GM21576 (cell line): ENCODE data around the gene TUBA1C.
"Not testable (repeated sequence)": the region's sequence is repeated elsewhere in the genome, so short reads cannot be mapped to it uniquely, and the experiment has no call there.

Source experiments
- ATAC-seq: cut with Tn5 transposase; IDR thresholded peaks from one replicate; pipeline ENCODE4 v1.9.1; 2021; ENCODE audit warnings: mild to moderate bottlenecking, moderate library complexity; ENCODE audit not compliant: unreplicated experiment

The TUBA1C gene

DNA sequence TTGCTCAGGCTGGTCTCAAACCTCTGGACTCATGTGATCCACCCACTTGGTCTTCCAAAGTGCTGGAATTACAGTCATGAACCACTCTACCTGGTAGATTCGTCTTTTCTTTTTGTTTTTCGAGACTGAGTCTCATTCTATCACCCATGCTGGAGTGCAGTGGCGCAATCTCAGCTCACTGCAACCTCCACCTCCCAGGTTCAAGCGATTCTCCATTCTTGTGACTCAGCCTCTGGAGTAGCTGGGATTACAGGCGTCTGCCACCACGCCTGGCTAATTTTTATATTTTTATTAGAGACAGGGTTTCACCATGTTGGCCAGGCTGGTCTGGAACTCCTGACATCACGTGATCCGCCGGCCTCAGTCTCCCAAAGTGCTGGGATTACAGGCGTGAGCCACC is 9.4 kb upstream of the TUBA1C start:
- not testable (repeated sequence) for ATAC-seq

- no peak for ATAC-seq
These were observed 8.8 kb upstream of the TUBA1C start for GRCh38 chr12:49255857-49256637.

DNA sequence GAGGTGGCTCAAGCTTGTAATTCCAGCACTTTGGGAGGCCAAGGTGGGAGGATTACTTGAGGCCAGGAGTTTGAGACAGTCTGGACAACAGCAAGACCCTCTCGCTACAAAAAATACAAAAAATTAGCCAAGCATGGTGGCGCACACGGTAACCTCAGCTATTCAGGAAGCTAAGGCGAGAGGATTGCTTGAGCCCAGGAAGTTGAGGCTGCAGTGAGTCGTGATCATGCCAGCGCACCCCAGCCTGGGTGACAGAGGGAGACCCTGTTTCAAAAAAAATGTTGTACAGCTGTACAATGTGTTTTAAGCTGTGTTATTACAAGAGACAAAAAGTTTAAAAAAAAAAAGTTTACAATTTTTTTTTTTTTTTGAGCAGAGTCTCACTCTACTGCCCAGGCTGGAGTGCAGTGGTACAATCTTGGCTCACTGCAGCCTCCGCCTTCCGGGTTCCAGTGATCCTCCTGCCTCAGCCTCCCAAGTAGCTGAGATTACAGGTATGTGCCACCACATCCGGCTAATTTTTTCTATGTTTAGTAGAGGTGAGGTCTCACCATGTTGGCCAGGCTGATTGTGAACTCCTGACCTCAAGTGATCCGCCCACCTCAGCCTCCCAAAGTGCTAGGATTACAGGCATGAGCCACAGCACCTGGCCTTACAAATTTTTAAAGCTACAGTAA is 7.2 kb upstream of the TUBA1C start:
- ATAC-seq = not testable (repeated sequence)

GRCh38 chr12:49259452-49259851 is 5.4 kb upstream of the TUBA1C start:
- no peak for ATAC-seq

DNA sequence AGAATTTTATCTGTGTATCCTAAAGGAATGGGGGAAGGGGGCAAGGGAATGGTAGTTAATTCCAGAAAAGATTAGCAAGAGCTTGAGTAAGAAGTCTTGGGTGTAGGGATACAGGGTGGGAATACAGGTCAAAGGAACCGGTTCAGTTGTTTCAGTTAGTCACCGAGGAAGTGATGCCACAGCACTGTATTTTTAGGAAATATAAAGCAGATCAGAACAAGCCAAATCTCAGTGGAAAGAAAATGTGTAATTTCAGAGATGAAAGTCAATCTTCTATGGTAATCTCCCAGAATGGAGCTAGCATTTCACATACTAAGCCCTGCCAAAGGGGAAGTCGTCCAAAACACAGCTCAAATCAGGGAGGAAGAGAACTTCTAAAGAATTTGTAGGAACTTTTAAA is 4.7 kb upstream of the TUBA1C start:
- ATAC-seq = no peak

DNA sequence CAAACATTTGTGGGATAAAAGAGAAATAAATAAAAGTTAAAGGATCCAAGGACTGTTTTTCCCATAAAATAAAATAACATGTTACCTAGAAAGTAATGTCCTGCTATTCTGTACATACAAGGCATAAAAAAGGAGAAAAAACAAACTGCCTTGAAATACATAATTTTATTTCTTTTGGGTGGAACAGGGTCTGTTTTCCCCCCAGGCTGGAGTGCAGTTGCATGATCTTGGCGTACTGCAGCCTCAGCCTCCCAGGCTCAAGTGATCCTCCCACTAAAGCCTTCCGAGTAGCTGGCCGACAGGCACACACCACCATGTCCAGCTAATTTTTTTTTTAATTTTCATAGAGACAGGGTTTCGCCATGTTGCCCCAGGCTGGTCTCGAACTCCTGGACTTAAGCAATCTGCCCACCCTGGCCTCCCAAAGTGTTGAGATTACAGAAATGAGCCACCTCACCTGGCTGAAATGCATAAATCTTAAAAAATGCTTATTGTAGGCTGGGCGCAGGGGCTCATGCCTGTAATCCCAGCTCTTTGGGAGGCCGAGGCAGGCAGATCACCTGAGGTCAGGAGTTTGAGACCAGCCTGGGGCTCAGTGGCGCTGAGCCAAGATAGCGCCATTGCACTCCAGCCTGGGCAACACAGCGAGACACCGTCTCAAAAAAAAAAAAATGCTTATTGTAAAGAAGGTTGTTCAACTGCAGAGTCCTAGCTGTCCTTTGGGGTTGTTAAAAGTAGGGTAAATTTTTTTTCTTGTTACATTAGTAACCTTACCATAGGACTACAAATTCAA is 4.1 kb upstream of the TUBA1C start:
- ATAC-seq = no peak

DNA sequence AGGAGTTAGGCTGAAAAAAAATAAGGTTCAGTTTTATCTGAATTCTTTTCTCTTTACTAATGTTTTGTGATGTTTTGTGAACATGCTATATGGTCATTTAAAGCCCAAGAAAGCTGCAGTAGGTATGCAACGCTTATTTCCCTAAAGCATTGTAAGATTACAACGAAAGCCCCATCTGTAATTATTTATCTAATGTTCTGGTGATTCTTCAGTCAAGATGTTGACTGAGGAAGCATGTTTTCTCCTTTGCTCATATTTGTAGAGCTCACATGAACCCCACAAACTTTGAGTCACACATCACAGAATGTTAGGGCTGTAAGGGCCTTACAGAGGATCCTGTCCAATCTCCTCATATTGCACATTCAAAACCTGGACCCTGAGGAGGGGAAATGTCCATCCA is 3.2 kb upstream of the TUBA1C start:
- ATAC-seq = no peak

DNA sequence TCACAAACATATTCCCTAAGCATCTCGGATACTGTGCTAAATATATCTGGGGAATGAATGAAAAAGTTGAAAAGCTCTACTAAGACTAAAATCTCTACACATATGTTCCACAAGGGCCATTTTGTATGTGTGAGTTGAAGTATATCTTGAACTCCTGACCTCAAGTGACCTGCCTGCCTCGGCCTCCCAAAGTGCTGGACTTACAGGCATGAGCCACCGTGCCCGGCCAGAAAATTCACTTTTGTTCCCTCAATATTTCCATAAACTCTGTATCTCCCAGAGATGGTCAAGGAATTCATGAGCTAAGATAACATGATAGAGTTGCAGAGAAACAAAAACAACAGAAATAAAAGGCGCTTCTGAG is 1.5 kb upstream of the TUBA1C start:
- ATAC-seq = no peak

DNA sequence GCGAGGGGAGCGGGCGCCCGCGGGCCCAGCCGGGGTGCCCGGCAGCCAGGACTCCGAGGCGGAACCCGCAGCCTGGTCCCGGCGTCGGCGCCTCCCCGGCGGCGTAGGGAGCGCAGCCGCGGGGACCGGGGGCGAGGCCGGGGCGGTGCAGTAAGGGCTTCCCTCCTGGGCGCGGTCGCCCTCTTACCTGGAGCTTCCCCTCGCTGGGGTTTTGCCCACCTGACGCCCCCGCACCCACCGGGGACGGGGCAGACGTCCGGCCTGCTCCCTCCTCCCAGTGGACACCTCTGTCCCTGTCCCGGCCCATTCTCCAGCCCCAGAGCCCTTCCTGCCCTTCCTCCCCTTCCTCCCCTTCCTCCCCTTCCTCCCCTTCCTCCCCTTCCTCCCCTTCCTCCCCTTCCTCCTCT is 413 bp upstream of the TUBA1C start:
- peak; percentile 23 for ATAC-seq

GRCh38 chr12:49269191-49269590 is 4.3 kb downstream of the TUBA1C start:
- not testable (repeated sequence) for ATAC-seq

DNA sequence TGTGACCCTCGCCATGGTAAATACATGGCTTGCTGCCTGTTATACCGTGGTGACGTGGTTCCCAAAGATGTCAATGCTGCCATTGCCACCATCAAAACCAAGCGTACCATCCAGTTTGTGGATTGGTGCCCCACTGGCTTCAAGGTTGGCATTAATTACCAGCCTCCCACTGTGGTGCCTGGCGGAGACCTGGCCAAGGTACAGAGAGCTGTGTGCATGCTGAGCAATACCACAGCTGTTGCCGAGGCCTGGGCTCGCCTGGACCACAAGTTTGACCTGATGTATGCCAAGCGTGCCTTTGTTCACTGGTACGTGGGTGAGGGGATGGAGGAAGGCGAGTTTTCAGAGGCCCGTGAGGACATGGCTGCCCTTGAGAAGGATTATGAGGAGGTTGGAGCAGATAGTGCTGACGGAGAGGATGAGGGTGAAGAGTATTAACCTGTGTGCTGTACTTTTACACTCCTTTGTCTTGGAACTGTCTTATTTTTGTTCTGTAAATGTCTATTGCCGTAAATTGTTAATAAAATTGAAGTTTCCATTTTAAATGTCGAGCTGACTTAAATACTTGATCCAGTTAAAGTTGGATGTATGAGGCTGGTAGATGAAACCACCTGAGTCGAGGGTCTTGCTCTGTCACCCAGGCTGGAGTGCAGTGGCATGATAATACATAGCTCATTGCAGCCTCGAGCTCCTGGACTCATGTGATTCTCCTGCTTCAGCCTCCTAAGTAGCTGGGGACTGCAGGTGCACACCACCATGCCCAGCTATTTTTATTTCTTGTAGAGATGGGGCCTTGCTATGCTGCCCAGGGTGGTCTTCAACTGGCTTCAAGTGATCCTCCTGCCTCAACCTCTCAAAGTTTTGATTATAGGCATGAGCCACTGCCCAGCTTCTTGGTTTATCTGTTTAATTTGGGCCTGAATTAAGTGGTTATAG is 8.2 kb downstream of the TUBA1C start:
- ATAC-seq = no peak

DNA sequence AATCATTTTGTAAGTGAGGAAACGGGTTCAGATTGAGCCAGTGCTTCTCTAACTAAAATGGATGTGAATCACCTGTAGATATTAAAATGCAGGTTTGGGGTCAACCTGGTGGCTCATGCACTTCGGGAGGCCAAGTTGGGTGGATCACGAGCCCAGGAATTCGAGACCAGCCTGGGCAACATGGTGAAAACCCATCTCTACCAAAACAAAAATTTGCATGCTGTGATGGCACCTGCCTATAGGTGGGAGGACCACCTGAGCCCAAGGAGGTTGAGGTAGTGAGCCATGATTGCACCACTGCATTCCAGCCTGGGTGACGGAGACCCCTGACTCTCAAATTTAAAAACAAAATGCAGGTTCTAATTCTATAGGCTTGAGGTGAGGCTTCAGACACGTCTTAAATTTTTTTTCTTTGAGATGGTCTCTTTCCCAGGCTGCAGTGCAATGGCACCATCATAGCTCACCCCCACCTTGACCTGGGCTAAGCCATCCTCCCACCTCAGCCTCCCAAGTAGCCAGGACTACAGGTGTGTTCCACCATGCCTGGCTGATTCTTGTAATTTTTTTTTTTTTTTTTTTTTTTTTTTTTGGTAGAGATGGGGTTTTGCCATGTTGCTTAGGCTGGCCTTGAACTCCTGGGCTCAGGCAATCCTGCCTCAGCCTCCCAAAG is 9.0 kb downstream of the TUBA1C start:
- no peak for ATAC-seq

DNA sequence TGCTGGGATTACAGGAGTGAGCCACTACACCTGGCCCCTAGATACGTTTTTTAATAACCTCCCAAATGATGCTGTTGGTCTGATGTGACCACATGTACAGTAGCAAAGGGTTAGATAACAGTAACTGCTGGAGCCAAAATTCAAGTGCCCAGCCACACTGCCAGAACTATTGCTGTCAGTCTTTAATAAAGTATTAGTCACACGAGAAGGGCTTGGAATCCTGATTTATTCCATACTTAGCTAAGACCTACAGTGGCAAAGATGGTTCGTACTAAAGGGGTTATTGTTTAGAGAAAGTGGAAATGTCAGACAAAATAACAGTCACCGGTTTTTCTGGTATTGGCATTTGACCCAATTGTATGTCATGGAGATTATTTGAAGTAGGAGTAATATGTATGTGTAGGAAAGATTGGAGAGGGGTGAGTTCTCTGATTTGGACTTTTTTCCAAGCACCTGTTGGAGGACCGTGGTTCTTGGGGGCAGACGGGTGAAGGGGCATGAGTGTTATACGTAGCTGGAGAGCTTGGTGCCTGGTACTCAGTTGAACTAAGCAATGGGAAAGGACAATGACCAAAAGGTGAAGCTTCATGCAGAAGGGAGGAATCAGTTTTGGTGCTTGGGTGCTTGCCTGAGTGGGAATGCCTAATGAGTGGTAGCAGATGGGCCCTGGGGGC is 9.7 kb downstream of the TUBA1C start:
- no peak for ATAC-seq

DNA sequence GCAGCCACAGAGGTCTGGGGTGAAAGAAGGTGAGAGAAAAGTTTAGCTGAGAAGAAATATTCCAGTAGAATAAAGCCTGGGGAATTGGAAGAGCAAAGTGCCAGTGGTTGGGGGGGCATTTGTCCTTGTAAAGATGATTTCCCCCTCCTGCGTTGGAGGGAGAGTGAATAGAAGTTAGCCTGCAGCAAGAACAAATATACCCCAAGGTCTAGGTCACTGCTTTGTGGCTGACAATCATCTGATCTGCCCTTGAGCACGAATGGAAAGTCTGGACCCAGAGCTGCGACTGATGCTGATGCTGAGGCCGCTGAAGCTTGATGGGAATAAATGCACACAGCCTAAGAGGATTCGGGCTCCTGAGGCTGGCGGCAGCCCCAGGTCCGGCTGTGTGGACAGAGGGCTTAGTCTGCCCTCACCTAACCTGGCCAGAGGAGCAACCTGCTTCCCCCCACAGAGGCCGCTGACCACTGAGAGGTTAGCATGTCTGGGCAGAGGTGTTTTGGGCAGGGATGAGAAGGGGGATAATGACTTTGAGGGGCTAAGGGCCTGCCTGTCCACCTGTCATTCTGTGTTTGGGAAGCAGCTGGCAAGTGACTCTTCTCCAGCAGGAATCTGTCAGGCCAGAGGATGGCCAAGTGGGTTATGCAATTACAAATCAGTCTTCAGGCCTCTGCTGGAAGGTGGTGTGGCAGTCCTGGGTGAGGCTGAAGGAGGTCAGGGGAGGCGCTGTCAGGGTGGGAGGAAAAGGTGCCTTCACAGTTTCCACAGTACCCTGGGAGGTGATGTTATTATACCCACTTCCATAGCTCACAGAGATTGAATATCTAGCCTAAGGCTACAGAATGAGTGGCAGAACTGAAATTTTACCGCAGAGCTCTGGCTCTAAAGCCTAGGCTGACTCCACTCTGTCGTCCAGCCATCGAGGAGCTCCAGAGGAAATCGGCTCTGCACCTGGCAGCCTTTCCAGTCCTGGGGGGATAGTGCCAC is 11.7 kb downstream of the TUBA1C start:
- ATAC-seq = no peak

DNA sequence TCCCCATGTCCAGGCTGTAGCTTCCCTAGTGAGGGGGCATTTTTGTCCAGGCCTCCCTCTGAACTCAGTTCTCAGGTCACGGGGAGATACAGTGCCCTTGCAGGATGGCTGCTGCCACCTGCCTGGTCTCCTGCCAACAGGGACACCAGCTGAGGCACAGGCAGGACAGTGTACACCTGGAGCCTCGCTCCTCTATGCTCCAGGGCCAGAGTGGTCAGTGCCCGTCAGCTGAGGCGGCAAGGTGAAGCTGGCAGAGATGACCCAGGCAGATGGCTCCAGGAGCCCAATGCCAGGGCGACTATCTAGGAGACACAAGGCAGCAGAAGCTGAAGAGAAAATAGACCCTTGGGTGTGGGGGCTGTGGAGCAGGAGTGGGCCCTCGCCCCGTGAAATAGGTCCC is 12.6 kb downstream of the TUBA1C start:
- ATAC-seq = no peak

GRCh38 chr12:49279706-49280159 is 14.9 kb downstream of the TUBA1C start:
- no peak for ATAC-seq

- not testable (repeated sequence) for ATAC-seq
These were observed 15.7 kb downstream of the TUBA1C start for GRCh38 chr12:49280545-49280944.

DNA sequence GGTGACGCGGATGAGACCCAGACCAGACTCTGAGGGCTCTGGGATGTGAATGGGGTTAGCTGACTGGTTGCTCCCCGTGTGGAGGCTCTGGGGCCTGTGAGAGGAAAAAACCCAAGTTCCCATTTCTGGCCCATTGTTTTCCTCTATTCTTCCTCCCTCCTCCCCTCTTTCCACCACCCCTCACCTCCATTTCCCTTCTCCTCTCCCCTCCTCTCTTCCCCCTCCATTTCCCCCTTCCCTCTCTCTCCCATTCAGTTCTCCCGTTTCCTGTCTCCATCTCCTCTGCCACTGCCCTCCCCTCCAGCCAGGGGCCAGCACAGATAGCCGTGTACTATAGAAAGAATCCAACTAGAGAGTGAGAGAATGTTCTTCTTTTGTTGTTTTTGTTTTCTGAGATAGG is 17.4 kb downstream of the TUBA1C start:
- no peak for ATAC-seq
